GM12878 (cell line): ENCODE data around the gene SPPL2B. TPM values are rescaled to one million over a fixed set of nuclear protein-coding genes. Genes with fewer than 3 reads are reported as not detected.

Experiments used
- ATAC-seq: fragments of 200-7000 bp; cut with Tn5 transposase; 3 replicates; pipeline ENCODE4 v1.9.1; 2020; ENCODE audit warnings: mild to moderate bottlenecking, moderate library complexity
- BruUV-seq: library from RNA; stranded (reverse); fragments of 400-500 nt; replicated peaks from 2 replicates; lab custom pipeline; 2021; lab: Mats Ljungman, UMichigan
- CTCF ChIA-PET: fragments of 300-600 bp; sonication (Branson Sonifier 250); formaldehyde crosslinking; extraction: SDS; loops from one replicate; lab custom pipeline; 2021; ENCODE audit warnings: inconsistent platforms; lab: Yijun Ruan, JAX
- POLR2A ChIA-PET: fragments of 350-600 bp; formaldehyde crosslinking; extraction: SDS; loops from one replicate; lab custom pipeline; 2021; ENCODE audit warnings: inconsistent platforms; lab: Charles Lee
- RAD21 ChIA-PET: fragments of 300-600 bp; sonication (Branson Sonifier 250); formaldehyde crosslinking; loops from one replicate; lab custom pipeline; 2023; ENCODE audit warnings: antibody characterized with exemption; ENCODE audit not compliant: unreplicated experiment; lab: Charles Lee
- SMC1A ChIA-PET: fragments of 300-600 bp; sonication (Branson Sonifier 250); formaldehyde crosslinking; loops from one replicate; lab custom pipeline; 2023; ENCODE audit not compliant: unreplicated experiment, uncharacterized antibody; lab: Charles Lee
- DNase-seq: peaks from one replicate; pipeline ENCODE4 v3.0.0-alpha.2; 2011; ENCODE audit warnings: low read depth, low spot score
- FAIRE-seq: peaks from 3 replicates; lab custom pipeline; 2011; peaks lifted over from hg19 to GRCh38; lab: Jason Lieb, UNC
- H2AFZ ChIP-seq: 2 replicates; pipeline ENCODE4 v1.6.0; 2011; ENCODE audit warnings: low read depth, low read length, control low read depth; ENCODE audit not compliant: control insufficient read depth
- H3K27ac ChIP-seq: 2 replicates; pipeline ENCODE4 v1.5.1; 2011; ENCODE audit warnings: control low read depth; ENCODE audit not compliant: control insufficient read depth, insufficient read depth
- H3K27me3 ChIP-seq, 2 experiments: replicated peaks in 1 of 2; 2 replicates each; pipeline versions ENCODE4 v1.6.0 to v1.6.1; 2011; ENCODE audit warnings: low read length in 1 of 2; ENCODE audit not compliant: control insufficient read depth in 2 of 2, insufficient read depth in 2 of 2
- H3K36me3 ChIP-seq, 2 experiments: 2 replicates each; pipeline ENCODE4 v1.5.1; 2011; ENCODE audit warnings: low read length in 1 of 2; ENCODE audit not compliant: control insufficient read depth in 2 of 2, insufficient read depth in 2 of 2
- H3K4me1 ChIP-seq: 2 replicates; pipeline ENCODE4 v1.6.1; 2011; ENCODE audit warnings: mild to moderate bottlenecking, low read length, moderate library complexity, mixed read lengths; ENCODE audit not compliant: control insufficient read depth, insufficient read depth
- H3K4me2 ChIP-seq: 2 replicates; pipeline ENCODE4 v1.6.0; 2011; ENCODE audit warnings: control low read depth; ENCODE audit not compliant: control insufficient read depth, insufficient read depth
- H3K4me3 ChIP-seq: fragments of 200-600 bp; sonication (generic); 2 replicates; pipeline ENCODE4 v1.5.1; 2016
- H3K79me2 ChIP-seq: 2 replicates; pipeline ENCODE4 v1.6.0; 2011; ENCODE audit warnings: low read length; ENCODE audit not compliant: control insufficient read depth, insufficient read depth
- H3K9ac ChIP-seq: 2 replicates; pipeline ENCODE4 v1.8.0; 2011; ENCODE audit warnings: low read length, control low read depth, mixed read lengths; ENCODE audit not compliant: control insufficient read depth, insufficient read depth
- H3K9me3 ChIP-seq: replicated peaks from 3 replicates; pipeline ENCODE4 v1.5.1; 2011; ENCODE audit warnings: mild to moderate bottlenecking, low read length; ENCODE audit not compliant: control insufficient read depth, insufficient read depth
- H4K20me1 ChIP-seq: 2 replicates; pipeline ENCODE4 v1.6.0; 2011; ENCODE audit not compliant: control insufficient read depth, insufficient read depth
- EGR1 ChIP-seq, 2 experiments: IDR thresholded peaks; 1 replicate in 1 of 2; 2 replicates in 1 of 2; pipeline ENCODE4 v1.6.1; 2011 to 2012; ENCODE audit warnings: low read depth in 2 of 2, low read length in 2 of 2, borderline replicate concordance in 1 of 2, mild to moderate bottlenecking in 1 of 2, moderate library complexity in 1 of 2
- KAT2A ChIP-seq: conservative IDR thresholded peaks from 2 replicates; pipeline ENCODE4 v1.6.1; 2011; ENCODE audit warnings: low read depth, low read length; ENCODE audit not compliant: control insufficient read depth
- RELB ChIP-seq: fragments of 450-650 bp; IDR thresholded peaks from 2 replicates; pipeline ENCODE4 v1.6.1; 2017; ENCODE audit warnings: low read depth, mild to moderate bottlenecking, moderate library complexity
- SIN3A ChIP-seq: IDR thresholded peaks from 2 replicates; pipeline ENCODE4 v1.6.1; 2012; ENCODE audit warnings: low read depth, low read length, improper control_type of control experiment
- WGBS: methylation state at CpG from one replicate; pipeline ENCODE4 v1.1.6; 2016; ENCODE audit warnings: low lambda C conversion rate; ENCODE audit not compliant: insufficient replicate concordance, insufficient coverage; ENCODE audit errors: missing lambda C conversion rate; 5-methylcytosine and 5-hydroxymethylcytosine counted together
- in situ Hi-C: fragments of 300-500 bp; cut with MboI; formaldehyde crosslinking; loops from 9 replicates; pipeline ENCODE4 v1.14.3; 2018; ENCODE audit warnings: mixed read lengths
- intact Hi-C: fragments of 100-400 bp; cut with micrococcal nuclease; formaldehyde crosslinking; loops from one replicate; pipeline ENCODE4 v1.14.2; 2022; ENCODE audit not compliant: unreplicated experiment
- polyA plus RNA-seq, 11 experiments: library from polyadenylated mRNA; depleted of rRNA in 4 of 11; unstranded in 6 of 11; stranded (reverse) in 5 of 11; fragments of >200 nt; fragmentation: Nextera tagmentation in 4 of 11; fragmentation: Illumina TruSeq in 1 of 11; extraction: Ambion mirVana in 4 of 11; extraction: Trizol in 1 of 11; gene quantifications; 1 replicate in 1 of 11; 2 replicates in 10 of 11; pipeline versions ENCODE4 v1.2.1 to v1.2.3, GENCODE V29; 2011 to 2016; ENCODE audit warnings: inconsistent platforms in 2 of 11, missing spikeins in 2 of 11, low read depth in 1 of 11
- total RNA-seq, 4 experiments: library from RNA; depleted of rRNA in 3 of 4; stranded (reverse); fragments of >200 nt in 3 of 4; fragmentation: Illumina TruSeq in 1 of 4; extraction: Trizol in 1 of 4; gene quantifications; 2 replicates each; pipeline versions ENCODE4 v1.2.1 to v1.2.3, GENCODE V29; 2013 to 2021
- TF ChIP-seq, protein P1 (sequence below): fragments of 450-650 bp; IDR thresholded peaks from 2 replicates; pipeline ENCODE4 v1.6.1; 2014; ENCODE audit warnings: mild to moderate bottlenecking

The SPPL2B gene
- total and polyA plus RNA-seq, 10 of the 15 experiments (the other 5 are each of a cell fraction or from before 2014, with no cell fraction given): 0.29 to 56.5 (median 18.3) TPM

DNA sequence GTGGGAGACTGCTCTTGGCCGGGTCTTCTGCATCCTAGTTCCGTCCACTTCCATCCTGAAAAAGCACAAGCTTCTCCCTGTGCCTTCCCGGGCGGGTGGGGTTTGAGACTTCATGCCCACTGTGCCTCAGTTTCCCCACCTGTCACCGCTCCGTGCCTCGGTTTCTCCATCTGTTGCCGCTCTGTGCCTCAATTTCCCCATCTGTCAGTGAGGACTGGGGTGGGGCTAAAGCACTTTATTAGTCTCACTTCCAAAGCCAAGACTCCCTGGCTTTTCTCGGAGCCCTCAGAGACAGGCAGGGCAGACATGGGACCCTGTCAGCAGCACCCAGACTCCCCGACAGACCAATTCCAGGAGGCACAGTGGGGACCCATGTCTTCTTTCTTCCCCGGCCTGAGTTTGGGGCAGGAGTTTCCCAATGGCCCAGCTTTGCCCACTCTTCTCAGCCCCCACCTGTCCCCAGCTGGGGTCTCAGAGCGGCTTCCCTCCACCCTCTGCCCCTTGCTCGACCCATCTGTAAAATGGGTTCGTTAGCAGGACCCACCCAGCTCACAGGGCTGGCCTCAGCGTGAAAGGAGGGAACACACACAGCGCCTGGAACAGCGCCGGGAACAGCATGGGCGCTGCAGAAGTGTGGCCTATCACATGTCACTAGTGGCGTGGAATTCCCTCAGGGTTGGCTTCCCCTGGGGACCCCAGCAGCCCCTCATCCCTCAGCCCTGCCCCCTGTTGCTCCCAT, 41.9 kb upstream of the SPPL2B start:
- no peak overlapping the region for H3K4me3 ChIP-seq
- POLR2A ChIA-PET: no interaction called here
- no peak for DNase-seq
- in situ Hi-C loops (no loop called here), intact Hi-C loops (no loop called here)
- no peak overlapping the region for H3K9ac ChIP-seq
- WGBS: 72% methylated on average over 20 of the region's 20 CpGs
- peaks cover 0 to 3% of the 10 kb centered on the region in 2 experiments; a peak in 2 of 4 replicates for H3K27me3 ChIP-seq
- no peaks in the 10 kb centered on the region for H3K36me3 ChIP-seq
- BruUV-seq: no TSS peak
- no peak for FAIRE-seq
- CTCF ChIA-PET: interaction anchor here (1.2 to 1.3 kb wide), 2 partner anchors 11 to 26 kb away, joined by 4 to 5 read pairs; no protein-coding TSS in a partner anchor
- no peak overlapping the region for H3K27ac ChIP-seq
- peaks cover 40% of the 10 kb centered on the region for H3K4me1 ChIP-seq
- no peaks in the 10 kb centered on the region for H3K9me3 ChIP-seq
- H3K4me2 ChIP-seq: no peak overlapping the region
- SMC1A ChIA-PET: interaction anchor here (1.1 to 2.9 kb wide), 2 partner anchors 27 to 187 kb away, joined by 3 to 11 read pairs; no protein-coding TSS in a partner anchor
- no peaks in the 10 kb centered on the region; the same call in 1 of the 2 replicates for H3K79me2 ChIP-seq
- RAD21 ChIA-PET: interaction anchor here (0.8 to 0.9 kb wide), 2 partner anchors 28 to 41 kb away, joined by 3 read pairs; partner anchors contain the start of genes LSM7 and SPPL2B
- TF ChIP-seq, protein P1, sequence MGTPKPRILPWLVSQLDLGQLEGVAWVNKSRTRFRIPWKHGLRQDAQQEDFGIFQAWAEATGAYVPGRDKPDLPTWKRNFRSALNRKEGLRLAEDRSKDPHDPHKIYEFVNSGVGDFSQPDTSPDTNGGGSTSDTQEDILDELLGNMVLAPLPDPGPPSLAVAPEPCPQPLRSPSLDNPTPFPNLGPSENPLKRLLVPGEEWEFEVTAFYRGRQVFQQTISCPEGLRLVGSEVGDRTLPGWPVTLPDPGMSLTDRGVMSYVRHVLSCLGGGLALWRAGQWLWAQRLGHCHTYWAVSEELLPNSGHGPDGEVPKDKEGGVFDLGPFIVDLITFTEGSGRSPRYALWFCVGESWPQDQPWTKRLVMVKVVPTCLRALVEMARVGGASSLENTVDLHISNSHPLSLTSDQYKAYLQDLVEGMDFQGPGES: no peak
- no peak for TF ChIP-seq SIN3A
- no peak for TF ChIP-seq KAT2A
- no peak for TF ChIP-seq EGR1 (IDR thresholded peaks at IDR 0.05; ENCODE audit: borderline replicate concordance in 1 of 2, low read depth in 2 of 2, low read length in 2 of 2)
- TF ChIP-seq RELB: no peak
- H4K20me1 ChIP-seq: no peaks in the 10 kb centered on the region
- no peak overlapping the region for H2AFZ ChIP-seq
- ATAC-seq: no peak
